ENCODE results near the gene PIAS4.

Gene PIAS4

DNA sequence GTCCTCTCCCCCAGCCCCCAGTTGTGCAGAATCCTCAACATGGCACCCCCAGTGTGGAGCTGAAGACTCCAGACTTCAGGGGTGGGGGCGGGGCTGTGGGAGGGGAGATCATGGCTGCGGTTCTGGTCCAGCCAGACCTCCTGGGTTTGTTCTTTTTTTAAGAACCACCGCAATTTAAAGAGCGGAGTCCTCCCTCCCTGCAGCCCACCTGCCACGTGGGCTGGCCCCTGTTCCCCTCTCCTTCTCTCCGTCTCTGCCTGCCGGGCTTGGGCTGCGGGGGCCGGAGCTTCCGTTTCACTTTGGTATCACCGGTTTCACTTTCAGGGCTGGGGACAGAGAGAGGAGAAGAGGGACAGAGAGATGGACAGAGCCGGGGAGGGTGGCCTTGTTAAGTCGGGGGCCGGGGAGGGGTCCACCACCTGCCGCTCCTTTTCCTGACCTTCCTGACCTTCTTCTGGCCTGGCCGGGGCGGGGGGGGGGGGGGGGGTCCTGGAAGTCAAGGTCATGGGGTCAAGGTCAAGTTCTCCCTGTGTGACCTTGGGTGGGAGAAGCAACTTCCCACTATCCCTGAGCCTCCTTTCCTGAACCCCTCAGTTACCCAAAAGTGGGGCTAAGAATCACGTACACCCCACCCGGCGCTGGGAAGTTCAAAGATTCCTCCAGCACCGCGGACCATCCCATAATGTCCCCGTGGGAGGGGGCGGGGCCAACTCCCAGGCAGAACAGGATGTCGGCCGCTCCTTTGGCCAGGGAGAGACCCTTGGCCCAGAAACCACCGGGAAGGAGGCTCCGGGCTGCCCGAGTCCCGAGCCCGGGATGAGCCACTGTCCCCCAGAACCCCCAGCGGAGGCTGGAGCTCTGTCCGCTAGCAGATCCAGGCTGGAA is 70.5 kb downstream of the PIAS4 start:
- DNase-seq (ENCODE audit: low read depth): no peak

- DNase-seq (ENCODE audit: low read depth): no peak
Measured at GRCh38 chr19:4080473-4080872, 72.9 kb downstream of the PIAS4 start.

GRCh38 chr19:4081441-4082129 is 74.0 kb downstream of the PIAS4 start:
- DNase-seq (ENCODE audit: low read depth): no peak

GRCh38 chr19:4082172-4082571 is 74.6 kb downstream of the PIAS4 start:
- no peak for DNase-seq (ENCODE audit: low read depth)

DNA sequence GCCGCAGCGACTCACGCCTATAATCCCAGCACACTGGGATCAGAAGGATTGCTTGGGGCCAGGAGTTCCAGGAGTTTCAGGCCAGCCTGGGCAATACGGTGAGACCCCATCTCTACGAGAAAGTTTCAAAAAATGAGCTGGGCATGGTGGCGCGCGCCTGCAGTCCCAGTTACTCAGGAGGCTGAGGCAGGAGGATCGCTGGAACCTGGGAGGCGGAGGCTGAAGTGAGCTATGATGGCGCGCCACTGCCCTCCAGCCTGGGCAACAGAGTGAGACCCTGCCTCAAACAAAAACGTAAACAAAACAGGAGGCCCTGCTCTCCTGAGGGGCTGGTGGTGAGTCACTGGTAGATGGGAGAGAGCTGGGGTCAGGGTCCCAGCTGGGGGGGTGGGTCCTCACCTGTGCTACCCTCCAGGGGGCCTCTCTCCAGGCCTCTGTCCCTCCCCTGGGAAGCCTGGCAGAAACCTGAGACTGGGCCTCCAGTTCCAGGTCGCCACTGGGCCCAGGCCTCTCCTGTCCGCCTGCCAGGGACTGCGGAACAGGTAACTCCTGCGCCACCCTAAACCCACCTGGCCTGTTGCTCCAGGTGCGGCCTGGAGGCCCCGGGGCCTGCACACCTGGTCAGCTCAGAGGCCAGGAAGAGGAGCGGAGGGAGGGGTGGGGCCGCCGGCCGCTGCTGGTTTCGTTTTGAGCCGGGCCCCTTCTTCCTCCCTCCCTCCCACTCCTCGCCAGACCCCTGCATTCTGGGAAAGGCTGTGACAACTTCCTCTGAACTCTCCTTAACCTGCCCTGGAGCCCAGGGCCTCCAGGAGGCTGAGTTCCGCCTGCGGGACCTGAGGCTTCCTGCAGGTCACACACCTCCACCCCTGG is 76.4 kb downstream of the PIAS4 start:
- no peak for DNase-seq (ENCODE audit: low read depth)

DNA sequence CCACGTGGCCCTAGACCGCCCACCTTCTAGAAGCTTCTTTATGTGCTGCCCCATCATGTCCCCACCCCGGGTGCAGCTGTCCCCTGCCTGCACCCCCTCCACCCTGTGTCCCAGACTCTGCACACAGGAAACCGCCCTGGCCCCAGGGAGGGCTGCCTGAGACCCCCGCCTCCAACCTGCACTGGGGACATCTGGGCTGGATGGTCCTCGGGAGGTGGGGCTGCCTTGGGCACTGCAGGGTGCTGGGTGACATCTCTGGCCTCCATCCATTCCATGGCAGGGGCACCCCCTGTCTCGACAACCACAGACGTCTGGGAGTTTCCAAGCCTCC is 77.0 kb downstream of the PIAS4 start:
- no peak for DNase-seq (ENCODE audit: low read depth)

DNA sequence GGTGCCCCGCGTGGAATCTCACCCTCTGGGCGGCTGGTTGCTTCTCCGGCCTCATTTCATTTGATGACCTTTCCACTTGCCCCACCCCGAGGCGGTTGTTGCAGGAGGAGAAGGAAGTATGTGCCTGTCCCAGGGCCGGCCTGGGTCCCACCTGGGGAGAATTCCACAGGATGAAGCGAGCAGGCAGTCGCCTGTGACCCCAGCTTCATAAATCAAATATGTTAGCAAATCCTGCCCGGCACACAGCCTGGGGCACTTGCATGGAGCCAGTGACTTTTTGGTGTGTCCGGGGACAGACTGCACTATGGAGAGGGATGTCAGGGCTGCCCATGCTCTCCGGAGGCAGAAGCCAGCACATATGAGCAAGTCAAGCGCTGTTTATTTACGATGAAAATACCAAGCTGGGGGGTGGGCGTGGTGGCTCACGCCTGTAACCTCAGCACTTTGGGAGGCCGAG is 78.9 kb downstream of the PIAS4 start:
- no peak for DNase-seq (ENCODE audit: low read depth)

- DNase-seq (ENCODE audit: low read depth): no peak
Measured at GRCh38 chr19:4087787-4088679, 80.5 kb downstream of the PIAS4 start.

DNA sequence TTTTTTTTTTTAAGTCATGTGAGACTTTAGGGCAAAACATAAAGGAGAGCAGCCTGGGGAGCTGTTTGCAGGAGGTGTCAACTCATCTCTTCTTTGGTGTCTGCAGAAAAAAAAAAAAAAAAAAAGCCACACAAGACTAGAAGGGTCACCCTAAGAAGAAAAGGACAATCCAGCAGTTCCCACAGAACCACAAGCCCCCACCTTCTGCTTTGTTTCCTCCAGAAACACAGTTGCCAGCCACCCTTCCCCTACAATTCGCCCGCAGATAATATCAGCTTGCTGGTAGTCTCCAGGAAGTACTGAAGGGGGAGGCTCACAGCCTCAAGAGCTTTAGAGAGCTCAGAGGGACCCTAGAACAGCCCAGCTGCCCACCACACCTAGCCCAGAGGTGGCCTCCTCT is 81.4 kb downstream of the PIAS4 start:
- DNase-seq (ENCODE audit: low read depth): peak; percentile 61
